Activated naive CD8-positive, alpha-beta T cell (primary cell): ENCODE data around the gene CPLANE1.
A peak's percentile ranks its signal among the peaks of the same experiment; 100 is the strongest.
"Not testable (repeated sequence)": the region's sequence is repeated elsewhere in the genome, so short reads cannot be mapped to it uniquely, and the experiment has no call there.

Source experiments
- H3K27ac Mint-ChIP-seq: one replicate; pipeline ENCODE4 v1.8.0; 2021; ENCODE audit warnings: mixed read lengths
- H3K27me3 Mint-ChIP-seq: one replicate; pipeline ENCODE4 v1.8.0; 2021; ENCODE audit warnings: mixed read lengths
- H3K36me3 Mint-ChIP-seq: one replicate; pipeline ENCODE4 v1.8.0; 2021; ENCODE audit warnings: mixed read lengths
- H3K4me1 Mint-ChIP-seq: one replicate; pipeline ENCODE4 v1.8.0; 2021; ENCODE audit warnings: low read depth, mixed read lengths
- H3K4me3 Mint-ChIP-seq: one replicate; pipeline ENCODE4 v1.8.0; 2021; ENCODE audit warnings: mild to moderate bottlenecking, mixed read lengths
- H3K9me3 Mint-ChIP-seq: one replicate; pipeline ENCODE4 v1.8.0; 2021; ENCODE audit warnings: low read depth, mixed read lengths

Gene CPLANE1

DNA sequence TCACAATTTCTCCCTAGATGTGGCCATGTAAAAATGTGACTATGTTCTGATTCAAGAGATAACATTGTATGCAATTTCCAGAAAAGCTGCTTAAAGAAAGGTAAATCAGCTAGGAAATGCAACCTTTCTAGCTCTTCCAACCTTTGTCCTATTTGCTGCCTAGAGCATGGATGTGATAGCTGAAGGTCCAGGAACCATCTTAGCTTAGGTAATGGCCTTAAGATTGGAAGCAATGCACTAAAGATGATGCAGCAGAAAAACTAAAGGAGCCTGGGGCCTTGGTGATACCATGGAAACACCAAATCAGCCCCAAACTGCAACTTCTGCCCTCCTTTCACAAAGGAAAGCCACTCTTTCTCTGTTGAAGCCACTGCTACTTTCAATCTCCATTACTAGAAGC, 27.0 kb downstream of the CPLANE1 start:
- Mint-ChIP-seq H3K36me3 (peaks cover 12% of the 10 kb centered on the region), H3K4me3 (no peak overlapping the region), H3K9me3 (no peaks in the 10 kb centered on the region), H3K27ac (no peak overlapping the region), H3K27me3 (no peaks in the 10 kb centered on the region), H3K4me1 (no peaks in the 10 kb centered on the region)

DNA sequence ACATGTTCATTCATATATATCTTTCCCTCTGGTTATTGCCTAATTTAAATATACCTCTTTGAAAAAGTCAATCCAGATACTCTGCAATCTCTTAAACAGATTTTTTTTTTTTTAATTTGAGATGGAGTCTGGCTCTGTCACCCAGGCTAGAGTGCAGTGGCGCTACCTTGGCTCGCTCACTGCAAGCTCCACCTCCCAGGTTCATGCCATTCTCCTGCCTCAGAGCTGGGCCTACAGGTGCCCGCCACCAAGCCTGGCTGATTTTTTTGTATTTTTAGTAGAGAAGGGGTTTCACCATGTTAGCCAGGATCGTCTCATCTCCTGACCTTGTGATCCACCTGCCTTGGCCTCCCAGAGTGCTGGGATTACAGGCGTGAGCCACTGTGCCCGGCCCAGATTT, 28.8 kb downstream of the CPLANE1 start:
- H3K4me3 Mint-ChIP-seq, H3K27me3 Mint-ChIP-seq, H3K36me3 Mint-ChIP-seq, H3K27ac Mint-ChIP-seq, H3K9me3 Mint-ChIP-seq, H3K4me1 Mint-ChIP-seq: not testable (repeated sequence)

DNA sequence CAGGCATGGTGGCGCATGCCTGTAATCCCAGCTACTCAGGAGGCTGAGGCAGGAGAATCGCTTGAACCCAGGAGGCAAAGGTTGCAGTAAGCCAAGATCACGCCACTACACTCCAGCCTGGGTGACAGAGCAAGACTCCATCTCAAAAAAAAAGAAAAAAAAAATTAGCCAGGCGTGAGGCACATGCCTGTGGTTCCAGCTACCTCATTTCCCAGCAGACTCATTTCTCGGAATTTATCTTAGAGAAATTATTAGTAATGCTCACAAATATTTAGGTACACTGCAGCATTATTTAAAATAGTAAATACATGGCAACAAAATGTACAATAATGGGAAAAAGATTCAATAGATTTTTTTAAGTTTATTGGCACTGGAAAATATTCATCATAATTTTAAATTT, 29.8 kb downstream of the CPLANE1 start:
- H3K4me1 Mint-ChIP-seq, H3K27ac Mint-ChIP-seq, H3K4me3 Mint-ChIP-seq, H3K36me3 Mint-ChIP-seq, H3K9me3 Mint-ChIP-seq, H3K27me3 Mint-ChIP-seq: not testable (repeated sequence)

DNA sequence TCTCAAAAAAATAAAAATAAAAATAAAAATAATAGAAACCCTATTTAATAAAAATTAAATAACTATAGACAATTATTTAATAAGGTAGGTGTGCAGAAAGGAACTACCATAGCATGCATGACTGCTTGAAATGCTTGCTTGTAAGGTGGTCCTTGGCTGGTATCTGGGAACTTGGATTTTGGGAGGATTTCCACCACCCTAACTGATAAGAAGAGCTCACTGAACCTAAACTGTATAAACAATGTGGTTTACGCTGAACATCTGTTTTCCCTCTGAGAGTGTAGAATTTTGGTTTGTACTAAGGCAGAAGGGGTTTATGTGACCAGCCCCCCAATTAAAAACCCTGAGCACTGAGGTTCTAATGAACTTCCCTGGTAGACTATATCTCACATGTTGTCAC, 31.2 kb downstream of the CPLANE1 start:
- Mint-ChIP-seq H3K27ac (no peak overlapping the region), H3K36me3 (peaks cover 8% of the 10 kb centered on the region), H3K9me3 (no peaks in the 10 kb centered on the region), H3K27me3 (no peaks in the 10 kb centered on the region), H3K4me3 (no peak overlapping the region), H3K4me1 (peaks cover 5% of the 10 kb centered on the region)

DNA sequence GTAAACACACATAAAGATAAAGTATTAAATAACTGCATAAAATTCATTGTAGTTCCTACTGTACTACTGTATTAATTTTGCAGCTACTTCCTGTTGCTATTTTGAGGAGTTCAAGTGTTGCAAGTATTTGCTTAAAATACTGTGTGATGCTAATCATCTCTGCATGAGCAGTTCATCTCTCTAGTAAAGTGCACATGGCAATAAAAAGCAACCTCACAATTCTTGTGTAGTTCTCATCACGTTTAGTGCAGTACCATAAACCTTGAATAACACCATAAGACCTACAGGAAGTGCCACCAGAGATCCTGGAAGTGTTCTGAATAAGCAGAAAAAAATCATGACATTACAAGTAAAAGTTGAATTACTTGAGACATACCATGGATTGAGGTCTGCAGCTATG, 34.6 kb downstream of the CPLANE1 start:
- no peaks in the 10 kb centered on the region for H3K27me3 Mint-ChIP-seq
- H3K36me3 Mint-ChIP-seq, result peaks cover 23% of the 10 kb centered on the region
- H3K4me1 Mint-ChIP-seq, result peaks cover 5% of the 10 kb centered on the region
- no peak overlapping the region for H3K4me3 Mint-ChIP-seq
- H3K27ac Mint-ChIP-seq, result no peak overlapping the region
- no peaks in the 10 kb centered on the region for H3K9me3 Mint-ChIP-seq

DNA sequence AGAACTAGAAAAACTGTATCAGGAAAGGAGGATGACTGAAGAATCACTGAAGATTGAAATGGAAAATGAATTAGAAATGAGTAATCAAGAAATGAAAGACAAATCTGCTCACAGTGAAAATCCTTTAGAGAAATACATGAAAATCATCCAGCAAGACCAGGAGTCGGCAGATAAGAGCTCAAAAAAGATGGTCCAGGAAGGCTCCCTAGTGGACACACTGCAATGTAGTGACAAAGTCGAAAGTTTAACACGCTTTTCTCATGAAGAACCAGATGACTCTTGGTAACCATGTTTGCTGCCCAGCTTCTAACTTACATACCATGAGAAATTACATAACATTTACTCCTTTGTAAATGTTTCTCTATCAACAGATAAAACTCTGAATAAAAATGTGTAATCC, 37.1 kb downstream of the CPLANE1 start:
- H3K36me3 Mint-ChIP-seq, result peaks cover 21% of the 10 kb centered on the region
- H3K4me1 Mint-ChIP-seq, result peaks cover 5% of the 10 kb centered on the region
- H3K27ac Mint-ChIP-seq, result no peak overlapping the region
- H3K27me3 Mint-ChIP-seq, result no peaks in the 10 kb centered on the region
- H3K9me3 Mint-ChIP-seq, result no peaks in the 10 kb centered on the region
- no peak overlapping the region for H3K4me3 Mint-ChIP-seq

DNA sequence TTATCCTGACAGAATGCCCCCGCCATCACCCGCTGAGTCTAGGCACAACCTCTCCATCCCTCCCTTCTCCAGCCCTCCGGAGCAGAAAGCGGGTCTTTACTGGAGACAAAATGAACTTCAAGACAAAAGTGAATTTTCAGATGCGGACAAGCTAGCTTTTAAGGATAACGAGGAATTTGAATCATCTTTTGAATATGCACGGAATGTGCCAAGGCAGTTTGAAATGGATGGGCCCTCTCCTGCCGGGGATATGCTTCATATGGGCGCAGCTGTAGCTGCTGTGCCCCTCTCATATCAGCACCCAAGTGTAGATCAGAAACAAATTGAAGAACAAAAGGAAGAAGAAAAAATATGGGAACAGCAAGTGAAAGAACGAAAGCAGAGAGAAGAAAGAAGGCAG, 37.5 kb downstream of the CPLANE1 start:
- Mint-ChIP-seq H3K4me1 (peaks cover 5% of the 10 kb centered on the region), H3K27me3 (no peaks in the 10 kb centered on the region), H3K27ac (no peak overlapping the region), H3K36me3 (peaks cover 21% of the 10 kb centered on the region), H3K4me3 (no peak overlapping the region), H3K9me3 (no peaks in the 10 kb centered on the region)

DNA sequence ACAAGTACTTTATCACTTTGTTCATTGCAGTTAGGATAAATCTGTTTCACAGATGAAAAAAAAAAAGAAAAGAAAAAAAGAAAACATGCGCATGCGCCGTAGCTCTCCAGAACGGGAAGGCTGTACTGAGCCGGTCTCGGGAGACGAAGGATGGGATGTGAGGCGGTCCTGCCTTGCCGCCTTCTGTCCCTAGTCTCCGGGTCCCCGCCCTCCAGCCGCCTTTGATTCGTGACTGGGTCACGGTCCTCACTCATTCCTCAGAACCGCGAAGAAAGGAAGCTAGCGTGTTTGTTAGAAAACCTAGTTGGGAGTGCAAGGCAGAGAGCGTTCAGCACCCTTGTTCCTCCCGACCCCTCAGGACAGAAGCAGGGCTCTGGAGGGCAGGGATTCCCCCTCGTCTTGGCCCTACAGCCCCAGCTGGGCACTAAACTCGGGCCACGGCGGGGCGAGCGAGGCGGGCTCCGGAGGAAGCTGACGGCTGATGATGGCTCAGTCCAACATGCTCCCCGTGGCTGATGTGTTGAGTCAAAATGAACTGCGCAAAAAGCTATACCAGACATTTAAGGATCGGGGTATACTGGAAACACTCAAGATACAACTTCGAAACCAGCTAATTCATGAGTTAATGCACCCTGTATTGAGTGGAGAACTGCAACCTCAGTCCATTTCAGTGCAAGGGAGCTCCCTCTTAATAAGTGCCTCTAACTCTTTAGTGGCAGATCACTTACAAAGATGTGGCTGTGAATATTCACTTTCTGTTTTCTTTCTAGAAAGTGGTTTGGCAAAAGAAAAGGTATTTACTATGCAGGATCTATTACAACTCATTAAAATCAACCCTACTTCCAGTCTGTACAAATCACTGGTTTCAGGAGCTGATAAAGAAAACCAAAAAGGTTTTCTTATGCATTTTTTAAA, 40.0 kb downstream of the CPLANE1 start:
- Mint-ChIP-seq H3K36me3 (peaks cover 25% of the 10 kb centered on the region), H3K4me1 (no peaks in the 10 kb centered on the region), H3K4me3 (peak overlapping the region; percentile 79), H3K27me3 (no peaks in the 10 kb centered on the region), H3K27ac (peak overlapping the region; percentile 8), H3K9me3 (no peaks in the 10 kb centered on the region)

DNA sequence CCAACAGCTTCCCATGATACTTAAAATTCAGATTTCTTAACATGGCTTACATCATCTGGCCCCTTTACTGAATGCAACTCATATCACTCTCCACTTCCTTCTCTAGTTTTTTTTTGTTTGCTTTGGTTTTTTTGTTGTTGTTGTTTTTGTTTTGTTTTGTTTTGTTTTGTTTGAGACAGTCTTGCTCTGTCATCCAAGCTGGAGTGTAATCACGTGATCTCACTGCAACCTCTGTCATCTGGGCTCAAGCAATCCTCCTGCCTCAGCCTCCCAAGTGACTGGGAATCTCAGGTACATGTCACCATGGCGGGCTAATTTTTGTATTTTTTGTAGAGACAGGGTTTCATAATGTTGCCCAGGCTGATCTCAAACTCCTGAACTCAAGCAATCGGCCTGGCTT, 41.4 kb downstream of the CPLANE1 start:
- Mint-ChIP-seq H3K4me3 (no peak overlapping the region), H3K9me3 (no peaks in the 10 kb centered on the region), H3K27me3 (no peaks in the 10 kb centered on the region), H3K36me3 (peaks cover 25% of the 10 kb centered on the region), H3K27ac (no peak overlapping the region), H3K4me1 (no peaks in the 10 kb centered on the region)

DNA sequence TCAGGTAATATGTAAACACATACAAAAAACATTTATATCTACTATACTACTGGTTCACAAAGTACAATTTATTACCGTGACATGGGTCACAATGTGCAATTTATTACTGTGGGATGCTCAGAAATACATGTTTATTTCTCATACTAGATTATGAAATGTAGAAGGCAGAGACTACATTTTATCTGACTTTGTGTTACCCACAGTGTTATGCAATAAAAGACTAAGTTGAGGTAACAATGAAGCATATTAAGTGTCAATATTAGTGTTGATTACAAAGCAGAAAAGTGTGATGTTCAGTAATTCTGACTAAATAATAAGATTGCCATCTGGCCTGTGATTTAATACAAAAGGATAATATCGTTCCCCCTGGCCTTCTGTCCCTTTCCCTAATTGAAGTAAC, 42.4 kb downstream of the CPLANE1 start:
- H3K4me3 Mint-ChIP-seq, result no peak overlapping the region
- no peaks in the 10 kb centered on the region for H3K9me3 Mint-ChIP-seq
- no peaks in the 10 kb centered on the region for H3K4me1 Mint-ChIP-seq
- H3K27ac Mint-ChIP-seq, result no peak overlapping the region
- H3K27me3 Mint-ChIP-seq, result no peaks in the 10 kb centered on the region
- H3K36me3 Mint-ChIP-seq, result peaks cover 20% of the 10 kb centered on the region

DNA sequence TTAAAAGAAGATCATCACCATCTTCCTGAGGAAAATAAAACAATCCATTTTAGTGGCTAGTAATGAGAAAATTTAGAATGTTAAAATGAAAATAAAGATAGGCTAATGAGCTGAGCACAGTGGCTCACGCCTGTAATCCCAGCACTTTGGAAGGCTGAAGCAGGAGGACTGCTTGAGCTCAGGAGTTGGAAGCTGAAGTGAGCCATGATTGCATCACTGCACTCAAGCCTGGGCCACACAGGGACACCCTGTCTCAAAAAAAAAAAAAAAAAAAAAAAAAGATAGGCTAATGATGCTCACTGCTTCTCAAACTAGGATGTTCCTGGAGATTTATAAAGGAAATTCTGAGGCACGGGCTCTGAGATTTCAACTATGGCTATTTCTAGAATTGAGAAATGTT, 50.3 kb downstream of the CPLANE1 start:
- H3K27me3 Mint-ChIP-seq, result no peaks in the 10 kb centered on the region
- H3K27ac Mint-ChIP-seq, result no peak overlapping the region
- H3K36me3 Mint-ChIP-seq, result peaks cover 9% of the 10 kb centered on the region
- H3K4me1 Mint-ChIP-seq, result peaks cover 25% of the 10 kb centered on the region
- H3K9me3 Mint-ChIP-seq, result no peaks in the 10 kb centered on the region
- peak overlapping the region; percentile 14 for H3K4me3 Mint-ChIP-seq

DNA sequence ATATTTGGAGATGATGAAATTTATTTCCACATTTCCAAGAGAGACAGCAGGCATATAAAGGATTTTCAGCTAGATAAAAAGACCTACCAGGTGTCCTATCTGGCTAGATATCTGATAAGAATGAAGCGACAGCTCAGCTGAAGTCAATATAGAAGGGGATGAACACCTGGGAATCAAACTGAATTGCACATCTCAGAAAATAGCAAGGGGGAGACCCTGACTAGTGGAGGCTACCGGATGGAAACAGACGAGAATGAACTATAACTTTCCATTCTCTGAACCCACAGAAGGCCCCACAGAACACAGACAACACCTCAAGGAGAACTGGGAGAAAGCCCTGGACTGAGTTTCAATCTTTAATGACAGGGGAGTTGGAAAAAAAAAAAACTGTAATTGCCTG, 51.1 kb downstream of the CPLANE1 start:
- H3K4me1 Mint-ChIP-seq, result peaks cover 25% of the 10 kb centered on the region
- peak overlapping the region; percentile 84 for H3K4me3 Mint-ChIP-seq
- H3K36me3 Mint-ChIP-seq, result peaks cover 11% of the 10 kb centered on the region
- peak overlapping the region; percentile 86 for H3K27ac Mint-ChIP-seq
- no peaks in the 10 kb centered on the region for H3K9me3 Mint-ChIP-seq
- H3K27me3 Mint-ChIP-seq, result no peaks in the 10 kb centered on the region

DNA sequence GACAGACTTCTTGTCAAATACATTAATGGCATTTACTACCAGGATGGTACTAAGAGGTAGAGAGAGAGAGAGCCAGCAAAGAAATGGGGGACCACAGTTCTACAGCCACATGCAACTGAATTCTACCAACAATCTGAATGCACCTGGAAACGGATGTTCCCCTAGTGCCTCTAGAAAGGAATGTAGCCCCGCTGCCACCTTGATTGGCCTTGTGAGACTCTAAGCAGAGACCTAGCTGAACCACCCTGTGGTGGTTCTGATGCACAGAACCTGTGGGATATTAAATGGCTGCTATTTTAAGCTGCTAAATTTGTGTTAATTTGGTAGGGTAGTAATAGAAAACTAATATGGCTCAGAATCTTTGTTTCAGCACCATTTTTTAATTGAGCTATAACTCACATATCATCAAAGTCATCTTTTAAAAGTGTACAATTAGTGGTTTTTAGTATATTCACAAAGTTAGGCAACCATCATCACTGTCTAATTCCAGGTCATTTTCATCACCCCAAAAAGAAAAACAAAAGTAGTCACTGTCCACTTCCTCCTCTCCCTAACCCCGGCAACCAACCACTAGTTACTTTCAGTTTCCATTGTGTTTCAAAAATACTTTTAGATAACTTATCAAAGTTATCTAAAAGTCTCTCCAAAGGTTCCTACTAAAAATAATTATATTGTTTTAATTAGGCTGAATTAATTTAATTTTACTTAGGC, 51.7 kb downstream of the CPLANE1 start:
- no peaks in the 10 kb centered on the region for H3K9me3 Mint-ChIP-seq

DNA sequence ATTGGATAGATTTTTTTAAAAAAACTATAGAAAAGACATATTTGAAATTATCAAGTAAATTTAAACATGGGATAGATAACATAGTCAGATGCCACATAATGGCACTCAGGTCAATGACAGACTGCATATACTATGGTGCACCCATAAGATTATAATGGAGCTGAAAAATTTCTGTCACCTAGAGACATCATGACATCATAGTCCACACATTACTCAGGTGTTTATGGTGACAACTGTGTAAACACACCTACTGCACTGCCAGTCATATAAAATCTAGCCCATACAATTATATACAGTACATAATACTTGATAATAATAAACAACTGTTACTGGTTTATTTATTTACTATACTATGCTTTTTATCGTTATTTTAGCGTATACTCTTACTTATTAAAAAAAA, 58.6 kb downstream of the CPLANE1 start:
- Mint-ChIP-seq H3K4me3 (no peak overlapping the region), H3K36me3 (peaks cover 14% of the 10 kb centered on the region), H3K4me1 (no peaks in the 10 kb centered on the region), H3K27me3 (no peaks in the 10 kb centered on the region), H3K27ac (no peak overlapping the region), H3K9me3 (no peaks in the 10 kb centered on the region)

More for the DNA sequence above, 51.7 kb downstream of the CPLANE1 start:
- Mint-ChIP-seq H3K27ac (peak overlapping the region; percentile 86), H3K27me3 (no peaks in the 10 kb centered on the region), H3K4me1 (peaks cover 25% of the 10 kb centered on the region), H3K36me3 (peaks cover 13% of the 10 kb centered on the region), H3K4me3 (peak overlapping the region; percentile 84)

DNA sequence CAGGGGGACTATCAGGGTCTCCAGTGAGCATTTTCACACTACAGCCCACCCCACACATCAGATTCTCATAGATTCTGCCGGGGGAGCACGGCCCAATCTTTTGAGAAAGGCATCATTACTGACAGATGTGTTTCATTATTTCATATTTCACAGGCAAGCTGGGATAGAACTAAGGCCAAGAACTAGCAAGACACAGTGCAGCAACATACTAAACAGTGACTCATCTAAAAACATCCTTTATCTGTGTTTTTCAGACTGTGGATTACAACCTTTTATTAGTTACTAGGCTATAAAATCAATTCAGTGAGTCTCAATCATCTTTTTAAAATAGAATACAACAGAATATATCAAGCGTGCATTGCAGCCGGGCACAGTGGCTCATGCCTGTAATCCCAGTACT, 59.8 kb downstream of the CPLANE1 start:
- Mint-ChIP-seq H3K4me1 (no peaks in the 10 kb centered on the region), H3K27ac (no peak overlapping the region), H3K27me3 (no peaks in the 10 kb centered on the region), H3K36me3 (peaks cover 15% of the 10 kb centered on the region), H3K4me3 (no peak overlapping the region), H3K9me3 (no peaks in the 10 kb centered on the region)
